Left renal cortex interstitium (tissue), 4 donors: ENCODE measurements around the gene DGKG. TPM values are rescaled to one million over a fixed set of nuclear protein-coding genes. Genes with fewer than 3 reads are reported as not detected.
A peak's percentile ranks its signal among the peaks of the same experiment; 100 is the strongest.

Experiments
- DNase-seq, 4 donors: peaks; one replicate each; pipeline ENCODE4 v3.0.0-alpha.2; 2013; ENCODE audit warnings: low read depth in 4 of 4, low spot score in 2 of 4, missing footprints in 1 of 4
- polyA plus RNA-seq, 4 donors: library from polyadenylated mRNA; unstranded; fragments of 120-200 nt; gene quantifications; one replicate each; pipeline ENCODE4 v1.2.1, GENCODE V29; 2013; ENCODE audit not compliant: insufficient read length in 4 of 4

DGKG gene
- polyA plus RNA-seq, 4 donors = 0.51 to 0.92 (median 0.71) TPM

- DNase-seq = no peak
These were observed 209.7 kb downstream of the DGKG start for GRCh38 chr3:186152361-186152798.

GRCh38 chr3:186151077-186151971 lies 210.7 kb downstream of the DGKG start:
- no peak for DNase-seq

GRCh38 chr3:186150041-186150830 lies 211.8 kb downstream of the DGKG start:
- no peak for DNase-seq

GRCh38 chr3:186149319-186149960 lies 212.6 kb downstream of the DGKG start:
- DNase-seq = no peak

- no peak for DNase-seq
These were observed 217.8 kb downstream of the DGKG start for GRCh38 chr3:186144257-186144656.

GRCh38 chr3:186143250-186143649 lies 218.8 kb downstream of the DGKG start:
- DNase-seq = no peak

GRCh38 chr3:186142393-186142932 lies 219.6 kb downstream of the DGKG start:
- no peak for DNase-seq

- DNase-seq = peak in 1 of 4 donors; percentile 39
These were observed 220.2 kb downstream of the DGKG start for GRCh38 chr3:186141790-186142189.

- DNase-seq = no peak
These were observed 223.6 kb downstream of the DGKG start for GRCh38 chr3:186138272-186138981.

- DNase-seq = no peak
These were observed 224.9 kb downstream of the DGKG start for GRCh38 chr3:186137051-186137685.

- DNase-seq = no peak
These were observed 228.1 kb downstream of the DGKG start for GRCh38 chr3:186133980-186134379.

GRCh38 chr3:186132487-186132886 lies 229.5 kb downstream of the DGKG start:
- DNase-seq = no peak

- no peak for DNase-seq
These were observed 232.8 kb downstream of the DGKG start for GRCh38 chr3:186129206-186129605.

- DNase-seq = no peak
These were observed 233.9 kb downstream of the DGKG start for GRCh38 chr3:186128158-186128557.

- DNase-seq = no peak
These were observed 234.6 kb downstream of the DGKG start for GRCh38 chr3:186127463-186127862.

- DNase-seq = no peak
These were observed 236.9 kb downstream of the DGKG start for GRCh38 chr3:186125118-186125517.

- DNase-seq = no peak
These were observed 237.4 kb downstream of the DGKG start for GRCh38 chr3:186124592-186124991.

- no peak for DNase-seq
These were observed 239.0 kb downstream of the DGKG start for GRCh38 chr3:186123012-186123411.

- no peak for DNase-seq
These were observed 240.1 kb downstream of the DGKG start for GRCh38 chr3:186121968-186122367.

- no peak for DNase-seq
These were observed 240.8 kb downstream of the DGKG start for GRCh38 chr3:186121278-186121677.
